ENCODE results near the gene NDST3.

- TF ChIP-seq CTCF (IDR thresholded peaks at IDR 0.05): no peak
- no peak for TF ChIP-seq POLR2A (IDR thresholded peaks at IDR 0.05)
These were observed 105.0 kb downstream of the NDST3 start for GRCh38 chr4:118139241-118139640.
